Measurements from ENCODE around the gene WDR73.

Gene WDR73

DNA sequence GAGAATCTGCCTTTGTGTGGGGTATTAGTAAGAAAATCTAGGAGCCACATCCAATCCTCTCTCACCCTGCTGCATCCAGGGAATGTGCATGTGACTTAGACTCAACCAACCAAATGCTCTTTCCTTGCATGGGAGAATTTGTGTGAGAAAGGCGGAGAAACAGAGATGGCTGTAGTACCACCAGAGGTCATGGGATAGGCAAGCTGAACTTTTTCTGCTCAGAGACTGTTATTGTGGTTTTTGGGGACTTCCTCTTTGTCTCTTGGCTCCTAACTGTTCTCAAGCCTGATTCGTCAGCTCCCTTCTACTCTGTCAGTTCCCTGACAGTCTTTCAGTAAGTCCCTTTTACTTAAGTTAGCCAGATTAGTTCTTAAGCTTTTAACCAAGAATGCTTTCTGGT, 55.8 kb downstream of the WDR73 start:
- no peak for FAIRE-seq

DNA sequence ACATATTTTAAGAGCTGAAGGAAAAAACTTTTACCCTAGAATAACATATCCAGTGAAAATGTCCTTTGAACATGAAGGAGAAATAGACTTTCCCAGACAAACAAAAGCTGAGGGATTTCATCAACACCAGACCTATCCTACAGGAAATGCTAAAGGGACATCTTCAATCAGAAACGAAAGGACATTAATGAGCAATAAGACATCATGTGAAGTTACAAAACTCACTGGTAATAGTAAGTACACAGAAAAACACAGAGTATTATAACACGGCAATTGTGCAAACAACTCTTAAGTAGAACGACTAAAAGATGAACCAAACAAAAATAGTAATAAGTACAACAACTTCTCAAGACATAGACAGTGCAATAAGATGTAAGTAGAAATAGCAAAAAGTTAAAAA, 56.8 kb downstream of the WDR73 start:
- no peak for FAIRE-seq

More for the DNA sequence above, 55.8 kb downstream of the WDR73 start:
- TF ChIP-seq, protein P1, sequence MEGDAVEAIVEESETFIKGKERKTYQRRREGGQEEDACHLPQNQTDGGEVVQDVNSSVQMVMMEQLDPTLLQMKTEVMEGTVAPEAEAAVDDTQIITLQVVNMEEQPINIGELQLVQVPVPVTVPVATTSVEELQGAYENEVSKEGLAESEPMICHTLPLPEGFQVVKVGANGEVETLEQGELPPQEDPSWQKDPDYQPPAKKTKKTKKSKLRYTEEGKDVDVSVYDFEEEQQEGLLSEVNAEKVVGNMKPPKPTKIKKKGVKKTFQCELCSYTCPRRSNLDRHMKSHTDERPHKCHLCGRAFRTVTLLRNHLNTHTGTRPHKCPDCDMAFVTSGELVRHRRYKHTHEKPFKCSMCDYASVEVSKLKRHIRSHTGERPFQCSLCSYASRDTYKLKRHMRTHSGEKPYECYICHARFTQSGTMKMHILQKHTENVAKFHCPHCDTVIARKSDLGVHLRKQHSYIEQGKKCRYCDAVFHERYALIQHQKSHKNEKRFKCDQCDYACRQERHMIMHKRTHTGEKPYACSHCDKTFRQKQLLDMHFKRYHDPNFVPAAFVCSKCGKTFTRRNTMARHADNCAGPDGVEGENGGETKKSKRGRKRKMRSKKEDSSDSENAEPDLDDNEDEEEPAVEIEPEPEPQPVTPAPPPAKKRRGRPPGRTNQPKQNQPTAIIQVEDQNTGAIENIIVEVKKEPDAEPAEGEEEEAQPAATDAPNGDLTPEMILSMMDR (IDR thresholded peaks at IDR 0.05; ENCODE audit: insufficient read depth, missing control alignments): no peak
- DNase-seq (ENCODE audit: insufficient read length, low spot score): no peak

DNA sequence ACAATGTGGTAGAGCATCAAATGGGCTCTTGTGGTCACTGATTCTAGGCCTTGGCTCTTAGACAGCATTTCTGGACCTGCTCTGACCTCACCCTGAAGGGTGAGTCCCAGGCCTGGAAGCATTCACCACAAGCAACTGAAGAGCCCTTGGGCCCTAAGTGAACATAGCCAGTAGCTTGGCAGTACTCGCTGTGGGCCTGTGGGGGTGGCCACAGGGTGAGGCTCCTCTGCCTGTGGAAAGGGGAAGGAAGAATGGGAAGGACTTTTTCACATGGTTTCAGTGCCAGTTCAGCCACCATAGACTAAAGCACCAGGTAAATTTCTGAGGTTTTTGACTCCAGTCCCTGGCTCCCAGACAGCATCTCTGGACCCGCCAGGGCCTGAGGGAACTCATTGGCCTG, 58.4 kb downstream of the WDR73 start:
- no peak for FAIRE-seq

More for the DNA sequence above, 56.8 kb downstream of the WDR73 start:
- TF ChIP-seq, protein P1 (IDR thresholded peaks at IDR 0.05; ENCODE audit: insufficient read depth, missing control alignments): no peak
- no peak for DNase-seq (ENCODE audit: insufficient read length, low spot score)

DNA sequence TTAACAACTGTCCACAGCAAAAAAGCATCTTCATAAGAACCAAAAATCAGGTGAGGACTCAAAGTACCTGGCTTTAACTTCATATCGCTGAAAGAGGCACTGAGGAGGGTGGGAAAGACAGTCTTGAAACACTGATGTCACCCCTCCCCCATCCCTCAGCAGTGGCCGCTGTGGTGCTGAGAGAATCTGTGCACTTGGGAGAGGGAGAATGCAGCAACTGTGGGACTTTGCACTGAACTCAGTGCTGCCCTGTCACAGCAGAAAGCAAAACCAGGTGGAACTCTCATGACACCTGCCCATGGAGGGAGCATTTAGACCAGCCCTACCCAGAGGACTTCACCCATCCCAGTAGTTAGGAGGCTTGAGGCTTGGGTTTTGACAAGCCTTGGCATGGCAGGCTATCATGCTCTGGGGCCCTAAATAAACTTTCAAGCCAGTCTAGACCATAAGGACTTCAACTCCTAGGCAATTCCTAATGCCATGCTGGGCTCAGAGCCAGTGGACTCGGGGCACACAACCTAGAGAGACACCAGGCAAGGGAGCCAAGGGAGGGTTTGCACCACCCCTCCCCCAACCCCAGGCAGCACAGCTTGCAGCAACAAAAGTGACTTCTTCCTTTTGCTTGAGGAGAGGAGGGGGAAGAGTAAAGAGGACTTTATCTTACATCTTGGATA, 59.3 kb downstream of the WDR73 start:
- no peak for FAIRE-seq
- DNase-seq (ENCODE audit: insufficient read length, low spot score): no peak
- TF ChIP-seq, protein P1 (IDR thresholded peaks at IDR 0.05; ENCODE audit: insufficient read depth, missing control alignments): no peak

More for the DNA sequence above, 58.4 kb downstream of the WDR73 start:
- DNase-seq (ENCODE audit: insufficient read length, low spot score): no peak
- TF ChIP-seq, protein P1 (IDR thresholded peaks at IDR 0.05; ENCODE audit: insufficient read depth, missing control alignments): no peak

DNA sequence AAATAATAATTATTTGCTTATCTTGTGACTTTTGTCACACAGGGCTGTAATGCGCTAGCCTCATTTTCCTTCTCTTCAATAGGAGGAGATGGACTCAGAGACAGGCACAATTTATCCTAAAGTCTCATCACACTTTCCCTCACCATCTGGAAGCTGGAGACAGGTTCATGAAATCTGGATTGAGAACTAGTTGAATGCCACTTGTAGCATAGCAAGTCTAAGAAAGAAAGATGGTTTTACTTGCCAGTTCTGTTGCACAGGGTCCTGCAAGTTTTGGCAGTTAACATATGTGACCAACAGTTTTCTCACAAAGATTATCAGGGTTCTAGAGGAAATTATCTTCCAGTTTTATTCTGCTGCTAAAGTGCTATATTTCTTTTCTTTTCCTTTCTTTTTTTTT, 62.3 kb downstream of the WDR73 start:
- TF ChIP-seq, protein P1 (IDR thresholded peaks at IDR 0.05; ENCODE audit: insufficient read depth, missing control alignments): no peak
- FAIRE-seq (no peak), DNase-seq (ENCODE audit: insufficient read length, low spot score) (no peak)

DNA sequence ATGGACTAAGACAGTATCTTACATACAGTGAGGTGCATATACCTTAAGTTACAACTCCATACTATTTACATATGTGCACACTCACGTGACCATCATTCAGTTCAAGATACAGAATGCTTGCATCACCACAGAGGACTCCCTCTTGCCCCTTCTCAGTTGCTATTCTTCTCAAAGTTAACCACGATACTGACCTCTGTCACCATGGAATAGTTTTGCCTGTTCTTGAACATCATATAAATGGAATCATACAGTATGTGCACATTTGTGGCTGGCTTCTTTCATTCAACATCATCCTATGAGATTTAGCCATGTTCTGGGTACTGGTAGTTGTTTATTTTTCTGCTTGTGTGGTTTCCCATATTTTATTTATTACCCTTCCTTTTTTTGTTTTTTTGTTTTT, 63.7 kb downstream of the WDR73 start:
- FAIRE-seq: no peak
- TF ChIP-seq, protein P1 (IDR thresholded peaks at IDR 0.05; ENCODE audit: insufficient read depth, missing control alignments): no peak
- DNase-seq (ENCODE audit: insufficient read length, low spot score): no peak

All from D721Med (cell line).